Chondrocyte (in vitro differentiated cells): ENCODE results near the gene IGFBP5. TPM values are rescaled to one million over a fixed set of nuclear protein-coding genes. Genes with fewer than 3 reads are reported as not detected.

ENCODE experiments used
- DNase-seq: peaks from one replicate; pipeline ENCODE4 v3.0.0; 2021; ENCODE audit warnings: mixed read lengths, low spot score
- H3K27ac Mint-ChIP-seq: one replicate; pipeline ENCODE4 v1.8.0; 2021; ENCODE audit warnings: mild to moderate bottlenecking, moderate library complexity, mixed read lengths; ENCODE audit not compliant: unreplicated experiment
- H3K27me3 Mint-ChIP-seq: 2 replicates; pipeline ENCODE4 v1.8.0; 2021; ENCODE audit warnings: low read depth, mixed read lengths
- H3K36me3 Mint-ChIP-seq: 2 replicates; pipeline ENCODE4 v1.8.0; 2021; ENCODE audit warnings: low read depth, mixed read lengths
- H3K4me1 Mint-ChIP-seq: 2 replicates; pipeline ENCODE4 v1.8.0; 2021; ENCODE audit warnings: low read depth, mild to moderate bottlenecking, mixed read lengths
- H3K4me3 Mint-ChIP-seq: one replicate; pipeline ENCODE4 v1.8.0; 2021; ENCODE audit warnings: mild to moderate bottlenecking, moderate library complexity, mixed read lengths; ENCODE audit not compliant: unreplicated experiment
- H3K9me3 Mint-ChIP-seq: 2 replicates; pipeline ENCODE4 v1.8.0; 2021; ENCODE audit warnings: low read depth, mixed read lengths
- total RNA-seq: library from RNA; stranded (reverse); gene quantifications from 3 replicates; pipeline ENCODE4 v1.2.1, GENCODE V29; 2021
- TF ChIP-seq, protein P1 (sequence below): fragments of 200-600 bp; sonication (generic); IDR thresholded peaks from 2 replicates; pipeline ENCODE4 v1.5.0; 2021; ENCODE audit warnings: antibody characterized with exemption, mild to moderate bottlenecking, moderate library complexity

The IGFBP5 gene
- total RNA-seq, 1 donor from 2014 or later: 502 TPM

DNA sequence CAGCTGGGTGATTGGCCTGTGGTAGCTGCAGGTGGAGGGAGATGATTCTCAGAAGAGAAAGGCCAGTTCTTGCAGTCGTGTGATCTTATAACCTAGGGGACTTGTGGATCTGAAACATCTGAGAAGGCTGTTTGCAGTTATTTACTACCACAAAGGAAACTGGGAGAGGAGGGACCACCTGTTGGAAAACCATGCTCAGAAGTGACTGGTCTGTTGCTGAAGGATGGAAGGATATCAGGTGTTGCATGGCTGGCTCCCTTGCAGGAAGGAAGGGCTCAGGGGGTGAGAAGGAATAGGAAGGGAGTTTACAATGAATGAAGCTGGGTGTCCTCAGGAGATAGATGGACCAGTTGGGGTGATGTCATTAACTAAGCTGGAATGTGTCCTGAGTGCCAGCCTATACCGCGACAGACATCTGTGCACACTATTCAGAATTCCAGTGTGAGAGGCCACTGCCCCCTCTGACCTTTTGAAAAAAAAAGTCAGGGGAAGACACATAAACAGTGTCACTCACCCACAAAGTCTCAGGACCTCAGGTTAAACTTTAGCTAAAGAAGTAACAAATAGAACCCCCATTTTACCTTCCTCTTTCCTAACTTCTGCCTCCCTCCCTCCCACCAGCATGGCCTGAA lies 44.6 kb downstream of the IGFBP5 start:
- TF ChIP-seq, protein P1, sequence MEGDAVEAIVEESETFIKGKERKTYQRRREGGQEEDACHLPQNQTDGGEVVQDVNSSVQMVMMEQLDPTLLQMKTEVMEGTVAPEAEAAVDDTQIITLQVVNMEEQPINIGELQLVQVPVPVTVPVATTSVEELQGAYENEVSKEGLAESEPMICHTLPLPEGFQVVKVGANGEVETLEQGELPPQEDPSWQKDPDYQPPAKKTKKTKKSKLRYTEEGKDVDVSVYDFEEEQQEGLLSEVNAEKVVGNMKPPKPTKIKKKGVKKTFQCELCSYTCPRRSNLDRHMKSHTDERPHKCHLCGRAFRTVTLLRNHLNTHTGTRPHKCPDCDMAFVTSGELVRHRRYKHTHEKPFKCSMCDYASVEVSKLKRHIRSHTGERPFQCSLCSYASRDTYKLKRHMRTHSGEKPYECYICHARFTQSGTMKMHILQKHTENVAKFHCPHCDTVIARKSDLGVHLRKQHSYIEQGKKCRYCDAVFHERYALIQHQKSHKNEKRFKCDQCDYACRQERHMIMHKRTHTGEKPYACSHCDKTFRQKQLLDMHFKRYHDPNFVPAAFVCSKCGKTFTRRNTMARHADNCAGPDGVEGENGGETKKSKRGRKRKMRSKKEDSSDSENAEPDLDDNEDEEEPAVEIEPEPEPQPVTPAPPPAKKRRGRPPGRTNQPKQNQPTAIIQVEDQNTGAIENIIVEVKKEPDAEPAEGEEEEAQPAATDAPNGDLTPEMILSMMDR: no peak
- no peaks in the 10 kb centered on the region for H3K9me3 Mint-ChIP-seq
- no peaks in the 10 kb centered on the region for H3K27me3 Mint-ChIP-seq
- H3K27ac Mint-ChIP-seq: peak overlapping the region; percentile 79
- H3K4me1 Mint-ChIP-seq: peaks cover 91% of the 10 kb centered on the region
- H3K36me3 Mint-ChIP-seq: peaks cover 24% of the 10 kb centered on the region
- DNase-seq: peak; percentile 1
- no peak overlapping the region for H3K4me3 Mint-ChIP-seq

DNA sequence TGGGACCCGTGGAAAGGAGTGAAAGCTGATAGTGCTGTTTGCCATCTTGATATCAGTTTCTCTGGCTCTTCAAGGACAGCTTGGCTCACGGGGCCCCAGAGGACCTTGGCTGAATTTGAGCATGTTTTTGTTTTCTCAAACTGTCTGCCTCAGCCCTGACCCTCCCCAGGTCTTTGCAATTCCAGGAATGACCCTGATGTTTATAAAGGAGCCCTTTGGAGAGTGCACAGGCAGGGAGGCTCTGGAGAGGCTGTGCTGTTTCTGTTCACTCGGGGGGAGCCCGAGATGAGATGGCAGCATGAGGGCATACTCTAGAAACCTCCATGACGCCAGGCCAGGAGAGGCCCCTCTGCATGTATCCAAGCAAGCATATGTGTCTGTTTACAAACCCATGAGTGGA lies 45.8 kb downstream of the IGFBP5 start:
- H3K9me3 Mint-ChIP-seq: no peaks in the 10 kb centered on the region
- TF ChIP-seq, protein P1: no peak
- H3K4me3 Mint-ChIP-seq: no peak overlapping the region
- DNase-seq: peak; percentile 70
- H3K4me1 Mint-ChIP-seq: peaks cover 94% of the 10 kb centered on the region
- peak overlapping the region; percentile 83 for H3K27ac Mint-ChIP-seq
- H3K27me3 Mint-ChIP-seq: no peaks in the 10 kb centered on the region
- H3K36me3 Mint-ChIP-seq: peaks cover 21% of the 10 kb centered on the region

DNA sequence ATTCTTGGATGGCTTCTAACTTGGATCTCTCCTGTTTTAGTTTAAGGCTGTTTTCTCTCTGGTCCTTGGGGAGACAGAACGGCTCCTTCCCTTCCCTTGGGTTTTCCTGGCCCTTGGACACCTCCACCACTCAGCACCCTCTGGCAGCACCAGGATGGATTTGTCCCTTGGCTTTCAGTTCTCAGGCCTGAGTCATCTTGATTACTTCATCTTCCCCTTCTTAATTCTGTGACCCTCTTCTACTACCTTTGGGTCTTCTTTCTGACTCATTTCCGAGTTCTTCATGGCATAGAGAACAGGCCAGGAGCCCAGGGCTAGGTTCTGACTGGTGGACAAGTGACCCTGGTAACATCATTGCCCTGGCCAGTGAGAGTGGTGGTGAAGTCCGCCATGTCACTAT lies 47.2 kb downstream of the IGFBP5 start:
- H3K4me3 Mint-ChIP-seq: no peak overlapping the region
- TF ChIP-seq, protein P1: no peak
- H3K27me3 Mint-ChIP-seq: no peaks in the 10 kb centered on the region
- peaks cover 94% of the 10 kb centered on the region for H3K4me1 Mint-ChIP-seq
- H3K9me3 Mint-ChIP-seq: no peaks in the 10 kb centered on the region
- peak; percentile 19 for DNase-seq
- peak overlapping the region; percentile 83 for H3K27ac Mint-ChIP-seq
- peaks cover 24% of the 10 kb centered on the region for H3K36me3 Mint-ChIP-seq

DNA sequence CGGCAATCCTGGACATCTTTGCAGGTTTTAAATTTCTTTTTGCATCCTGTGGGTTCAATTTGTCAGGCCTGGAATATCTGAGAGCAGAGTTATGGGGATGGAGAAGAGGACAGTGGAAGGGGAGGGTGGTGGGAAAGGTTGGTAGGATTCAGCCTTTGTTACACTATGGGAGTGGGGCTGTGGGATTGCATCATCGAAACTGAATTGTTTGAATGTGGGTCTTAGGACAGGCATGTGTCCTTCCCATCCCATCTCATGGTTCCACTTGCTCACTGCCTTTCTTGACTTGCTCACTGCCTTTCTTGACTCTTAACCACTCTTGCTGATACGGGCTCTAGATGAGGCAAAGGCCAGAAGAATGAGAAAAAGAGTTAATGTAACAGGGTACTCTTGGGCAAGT lies 49.2 kb downstream of the IGFBP5 start:
- no peaks in the 10 kb centered on the region for H3K27me3 Mint-ChIP-seq
- no peak for DNase-seq
- H3K27ac Mint-ChIP-seq: peak overlapping the region; percentile 80
- H3K4me3 Mint-ChIP-seq: no peak overlapping the region
- H3K36me3 Mint-ChIP-seq: peaks cover 28% of the 10 kb centered on the region
- TF ChIP-seq, protein P1: no peak
- peaks cover 83% of the 10 kb centered on the region for H3K4me1 Mint-ChIP-seq
- H3K9me3 Mint-ChIP-seq: no peaks in the 10 kb centered on the region

DNA sequence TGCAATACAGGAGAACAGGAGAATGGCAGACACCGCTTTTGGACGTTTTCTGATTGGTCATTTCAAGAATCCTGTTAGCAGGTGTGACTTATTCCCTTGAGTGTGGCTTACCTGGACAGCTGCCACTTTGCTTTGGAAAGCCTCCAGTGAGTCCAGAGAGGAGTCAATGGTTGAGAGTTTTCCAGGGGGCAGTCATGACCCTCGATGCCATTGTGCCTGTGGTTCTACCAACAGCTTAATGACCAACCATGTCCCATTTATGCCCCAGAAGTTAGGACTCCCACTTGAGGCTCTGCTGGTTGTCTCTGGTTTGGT lies 49.8 kb downstream of the IGFBP5 start:
- H3K27me3 Mint-ChIP-seq: no peaks in the 10 kb centered on the region
- H3K9me3 Mint-ChIP-seq: no peaks in the 10 kb centered on the region
- peaks cover 80% of the 10 kb centered on the region for H3K4me1 Mint-ChIP-seq
- DNase-seq: no peak
- no peak overlapping the region for H3K4me3 Mint-ChIP-seq
- peak overlapping the region; percentile 80 for H3K27ac Mint-ChIP-seq
- TF ChIP-seq, protein P1: no peak
- peaks cover 28% of the 10 kb centered on the region for H3K36me3 Mint-ChIP-seq
